Mucosa of descending colon (tissue), 3 donors: ENCODE data around the gene PAXX. TPM values are rescaled to one million over a fixed set of nuclear protein-coding genes. Genes with fewer than 3 reads are reported as not detected.

Experiments used
- ATAC-seq: fragments of 200-7000 bp; cut with Tn5 transposase; one replicate; pipeline ENCODE4 v1.9.1; 2020; ENCODE audit warnings: mild to moderate bottlenecking, moderate library complexity
- DNase-seq, 3 donors: peaks; one replicate each; pipeline ENCODE4 v3.0.0-alpha.2; 2020
- H3K36me3 ChIP-seq: fragments of 200-600 bp; one replicate; pipeline ENCODE4 v1.8.0; 2021; ENCODE audit warnings: low read depth, mild to moderate bottlenecking
- H3K4me1 ChIP-seq: fragments of 200-600 bp; one replicate; pipeline ENCODE4 v1.8.0; 2021; ENCODE audit warnings: low read depth, mild to moderate bottlenecking
- H3K4me3 ChIP-seq: fragments of 200-600 bp; one replicate; pipeline ENCODE4 v1.8.0; 2021; ENCODE audit warnings: mild to moderate bottlenecking
- H3K9me3 ChIP-seq: fragments of 200-600 bp; one replicate; pipeline ENCODE4 v1.8.0; 2021; ENCODE audit warnings: mild to moderate bottlenecking
- CTCF ChIP-seq: fragments of 200-600 bp; IDR thresholded peaks from one replicate; pipeline ENCODE4 v1.8.0; 2022; ENCODE audit warnings: antibody characterized with exemption, mild to moderate bottlenecking
- intact Hi-C, 2 donors: fragments of 100-400 bp; cut with DNase I in 1 of 2; cut with micrococcal nuclease in 1 of 2; formaldehyde crosslinking; loops; one replicate each; pipeline versions ENCODE4 v1.11.0 to v1.11.1; 2022; cut with DNase I, micrococcal nuclease
- total RNA-seq, 3 donors: library from RNA; stranded (reverse); fragmentation: NEBNext Ultra II Directional in 2 of 3; extraction: Animal tissue kit (Norgen Biotek cat#: 25700) in 2 of 3; gene quantifications; one replicate each; pipeline versions ENCODE4 v1.2.1 to v1.2.4, GENCODE V29; 2021 to 2023
- donor health status: DM: no; HTN: no; CAD: no; lungs with moderate emphysema.
- donor health status: DM: no; HTN: no; CAD: no.
- donor health status: DM: no; HTN: yes; CAD: no.

PAXX gene
- total RNA-seq, 3 donors from 2014 or later, result 32.0 to 39.9 (median 34.1) TPM

DNA sequence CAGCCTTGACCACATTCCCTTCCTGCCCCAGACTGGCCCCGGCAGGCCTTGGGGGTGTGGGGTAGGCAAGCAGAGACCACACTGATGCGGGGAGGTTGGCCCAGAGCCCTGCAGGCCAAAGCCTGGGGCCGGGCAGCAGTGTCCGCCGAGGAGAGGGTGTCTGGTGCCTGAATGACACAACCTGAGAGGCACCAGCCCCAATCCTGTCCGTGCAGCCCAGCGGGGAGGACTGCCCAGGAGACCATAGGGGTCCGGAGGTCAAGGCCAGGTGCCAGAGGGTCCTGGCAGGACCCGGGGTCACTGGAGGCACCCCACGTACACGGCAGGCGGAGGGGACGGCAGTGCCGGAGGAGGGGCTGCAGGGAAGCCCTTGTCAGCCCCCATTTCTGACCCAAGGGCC is 20.5 kb upstream of the PAXX start:
- intact Hi-C loops, result no loop called here
- ATAC-seq, result no peak
- no peak for TF ChIP-seq CTCF

DNA sequence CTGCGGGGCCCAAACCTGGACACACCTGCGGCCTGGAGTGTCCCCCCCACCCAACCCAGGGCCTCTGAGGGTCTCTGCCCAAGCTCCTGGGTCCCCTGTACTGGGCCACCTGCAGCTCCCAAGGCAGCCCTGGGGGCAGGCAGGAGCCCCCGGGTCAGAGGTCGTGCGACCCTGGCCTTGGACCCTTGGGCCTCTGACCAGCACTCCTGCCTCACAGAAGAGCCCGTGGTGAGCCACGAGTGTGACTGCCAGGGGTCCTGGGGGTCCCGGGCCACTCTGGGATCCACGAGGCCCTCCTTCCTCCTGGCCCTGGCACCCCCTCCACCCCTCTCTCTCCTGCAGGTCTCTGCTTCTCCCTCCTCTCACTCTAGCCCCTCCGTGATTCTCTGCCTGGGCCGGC is 19.9 kb upstream of the PAXX start:
- H3K9me3 ChIP-seq, result no peaks in the 10 kb centered on the region
- ATAC-seq, result no peak
- no peaks in the 10 kb centered on the region for H3K36me3 ChIP-seq
- H3K4me1 ChIP-seq, result no peaks in the 10 kb centered on the region
- intact Hi-C loops, result no loop called here
- no peak for TF ChIP-seq CTCF
- no peak for DNase-seq
- H3K4me3 ChIP-seq, result no peak overlapping the region

More for the DNA sequence above, 20.5 kb upstream of the PAXX start:
- no peaks in the 10 kb centered on the region for H3K36me3 ChIP-seq
- no peak overlapping the region for H3K4me3 ChIP-seq
- H3K4me1 ChIP-seq, result no peaks in the 10 kb centered on the region
- H3K9me3 ChIP-seq, result no peaks in the 10 kb centered on the region
- no peak for DNase-seq

DNA sequence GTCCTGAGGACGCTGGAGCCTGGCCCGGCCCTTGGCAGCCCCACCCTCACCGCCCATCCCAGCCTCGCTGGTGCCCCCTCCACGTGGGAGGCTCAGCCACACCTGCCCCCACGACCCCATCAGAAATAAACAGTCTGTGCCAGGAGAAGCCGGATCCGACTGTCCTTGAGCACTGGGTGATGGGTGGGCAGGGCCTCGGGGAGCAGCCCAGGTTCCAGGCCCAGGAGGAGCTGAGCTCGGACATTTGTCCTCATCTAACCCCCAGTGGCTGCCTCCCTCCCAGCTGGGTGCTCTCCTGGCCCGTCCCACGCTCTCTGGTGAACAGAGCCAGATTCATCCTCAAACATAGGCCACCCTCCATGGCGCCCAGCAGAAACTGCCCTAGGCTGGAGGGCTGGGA is 19.5 kb upstream of the PAXX start:
- no peak for TF ChIP-seq CTCF
- peaks cover under 1% of the 10 kb centered on the region for H3K4me1 ChIP-seq
- no peaks in the 10 kb centered on the region for H3K9me3 ChIP-seq
- ATAC-seq (no peak), DNase-seq (no peak)
- no peak overlapping the region for H3K4me3 ChIP-seq
- H3K36me3 ChIP-seq, result no peaks in the 10 kb centered on the region
- intact Hi-C loops, result no loop called here

GRCh38 chr9:136973618-136974617 is 18.3 kb upstream of the PAXX start:
- DNase-seq (no peak), ATAC-seq (no peak)
- intact Hi-C loops, result no loop called here
- H3K4me3 ChIP-seq, result no peak overlapping the region
- H3K4me1 ChIP-seq, result peaks cover 2% of the 10 kb centered on the region
- H3K36me3 ChIP-seq, result no peaks in the 10 kb centered on the region
- H3K9me3 ChIP-seq, result no peaks in the 10 kb centered on the region
- no peak for TF ChIP-seq CTCF

GRCh38 chr9:136974817-136975535 is 17.2 kb upstream of the PAXX start:
- ATAC-seq, result peak; percentile 49
- peaks cover 2% of the 10 kb centered on the region for H3K4me1 ChIP-seq
- intact Hi-C loops, result no loop called here
- H3K36me3 ChIP-seq, result no peaks in the 10 kb centered on the region
- DNase-seq, result no peak
- H3K9me3 ChIP-seq, result no peaks in the 10 kb centered on the region
- H3K4me3 ChIP-seq, result no peak overlapping the region
- no peak for TF ChIP-seq CTCF
